Measurements from ENCODE around the gene SCARB1.

GRCh38 chr12:124753993-124754392, 109.7 kb downstream of the SCARB1 start:
- TF ChIP-seq SOX13 (IDR thresholded peaks at IDR 0.05) = no peak
- TF ChIP-seq SOX13 (CRISPR knock-in tag; conservative IDR thresholded peaks at IDR 0.05 in 1 of 2, IDR thresholded peaks at IDR 0.05 in 1 of 2) = no peak
- TF ChIP-seq ZNF563 (CRISPR knock-in tag; IDR thresholded peaks at IDR 0.05) = no peak
- no peak for TF ChIP-seq ZNF572 (CRISPR knock-in tag; IDR thresholded peaks at IDR 0.05)
- TF ChIP-seq HNRNPL (IDR thresholded peaks at IDR 0.05; ENCODE audit: low read depth, low read length) = no peak
- TF ChIP-seq ZNF317 (CRISPR knock-in tag; IDR thresholded peaks at IDR 0.05) = no peak
- no peak for TF ChIP-seq HNF4A (CRISPR knock-in tag; IDR thresholded peaks at IDR 0.05)
- no peak for TF ChIP-seq XBP1 (CRISPR knock-in tag; IDR thresholded peaks at IDR 0.05)
